Transverse colon (tissue), 4 donors: ENCODE measurements around the gene ETNK2.

Experiments used
- POLR2AphosphoS5 ChIP-seq, 3 donors: sonication (generic); formaldehyde crosslinking; IDR thresholded peaks; one replicate each; pipeline ENCODE4 v1.6.1; 2016; ENCODE audit warnings: antibody characterized with exemption in 3 of 3
- TF ChIP-seq, protein P1 (sequence below), 5 experiments: fragments of 200-600 bp in 3 of 5; fragments of 450-650 bp in 2 of 5; sonication (generic) in 3 of 5; IDR thresholded peaks; 1 replicate in 2 of 5; 2 replicates in 3 of 5; pipeline ENCODE4 v1.5.1; 2016 to 2017; ENCODE audit warnings: antibody characterized with exemption in 5 of 5, inconsistent platforms in 3 of 5, mild to moderate bottlenecking in 2 of 5, moderate library complexity in 1 of 5

DNA sequence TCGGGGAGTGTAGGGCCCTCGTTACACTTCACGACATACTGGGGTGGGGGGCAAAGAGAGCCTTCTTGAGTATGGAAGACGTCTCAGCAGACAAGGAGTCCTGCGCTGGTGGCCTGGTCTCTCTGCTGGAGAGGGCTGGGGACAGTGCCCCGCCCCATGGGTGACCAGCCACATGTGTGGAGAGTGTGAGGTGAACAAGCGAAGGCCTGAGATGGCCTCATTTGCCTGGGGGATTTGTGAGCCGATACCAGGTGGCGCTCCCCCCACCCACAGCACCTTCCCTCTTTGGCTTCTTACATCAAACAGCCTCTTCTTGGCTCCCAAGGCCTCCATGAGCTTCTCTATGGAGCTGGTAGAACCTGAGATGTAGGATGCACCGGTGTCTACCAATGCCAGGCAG, 4.0 kb upstream of the ETNK2 start:
- TF ChIP-seq, protein P1, sequence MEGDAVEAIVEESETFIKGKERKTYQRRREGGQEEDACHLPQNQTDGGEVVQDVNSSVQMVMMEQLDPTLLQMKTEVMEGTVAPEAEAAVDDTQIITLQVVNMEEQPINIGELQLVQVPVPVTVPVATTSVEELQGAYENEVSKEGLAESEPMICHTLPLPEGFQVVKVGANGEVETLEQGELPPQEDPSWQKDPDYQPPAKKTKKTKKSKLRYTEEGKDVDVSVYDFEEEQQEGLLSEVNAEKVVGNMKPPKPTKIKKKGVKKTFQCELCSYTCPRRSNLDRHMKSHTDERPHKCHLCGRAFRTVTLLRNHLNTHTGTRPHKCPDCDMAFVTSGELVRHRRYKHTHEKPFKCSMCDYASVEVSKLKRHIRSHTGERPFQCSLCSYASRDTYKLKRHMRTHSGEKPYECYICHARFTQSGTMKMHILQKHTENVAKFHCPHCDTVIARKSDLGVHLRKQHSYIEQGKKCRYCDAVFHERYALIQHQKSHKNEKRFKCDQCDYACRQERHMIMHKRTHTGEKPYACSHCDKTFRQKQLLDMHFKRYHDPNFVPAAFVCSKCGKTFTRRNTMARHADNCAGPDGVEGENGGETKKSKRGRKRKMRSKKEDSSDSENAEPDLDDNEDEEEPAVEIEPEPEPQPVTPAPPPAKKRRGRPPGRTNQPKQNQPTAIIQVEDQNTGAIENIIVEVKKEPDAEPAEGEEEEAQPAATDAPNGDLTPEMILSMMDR (IDR thresholded peaks at IDR 0.05): no peak
- no peak for TF ChIP-seq POLR2AphosphoS5 (IDR thresholded peaks at IDR 0.05)
